Effector memory CD8-positive, alpha-beta T cell (primary cell): ENCODE measurements around the gene CMTM4.

Experiments
- ATAC-seq: fragments of 150-1000 bp; cut with Tn5 transposase; replicated peaks from 2 replicates; pipeline ENCODE4 v1.10.0; 2021; ENCODE audit warnings: mild to moderate bottlenecking, moderate library complexity
- DNase-seq, 3 experiments: peaks; one replicate each; pipeline ENCODE4 v3.0.0; 2021
- H3K27ac Mint-ChIP-seq, 2 donors: one replicate each; pipeline ENCODE4 v1.8.0; 2022; ENCODE audit warnings: mild to moderate bottlenecking in 2 of 2, mixed read lengths in 2 of 2, moderate library complexity in 2 of 2
- H3K27me3 Mint-ChIP-seq, 2 donors: one replicate each; pipeline ENCODE4 v1.8.0; 2022; ENCODE audit warnings: mixed read lengths in 2 of 2
- H3K36me3 Mint-ChIP-seq: one replicate; pipeline ENCODE4 v1.8.0; 2022; ENCODE audit warnings: mild to moderate bottlenecking, moderate library complexity, mixed read lengths; ENCODE audit not compliant: insufficient read depth
- H3K4me1 Mint-ChIP-seq, 2 donors: one replicate each; pipeline ENCODE4 v1.8.0; 2022; ENCODE audit warnings: low read depth in 2 of 2, mixed read lengths in 2 of 2
- H3K4me3 Mint-ChIP-seq, 2 donors: one replicate each; pipeline ENCODE4 v1.8.0; 2022; ENCODE audit warnings: mild to moderate bottlenecking in 2 of 2, mixed read lengths in 2 of 2, moderate library complexity in 2 of 2
- H3K9me3 Mint-ChIP-seq, 2 donors: one replicate each; pipeline ENCODE4 v1.8.0; 2022; ENCODE audit warnings: mixed read lengths in 2 of 2

CMTM4 gene

GRCh38 chr16:66658143-66658859 is 38.2 kb downstream of the CMTM4 start:
- H3K36me3 Mint-ChIP-seq, result peaks cover 3% of the 10 kb centered on the region
- ATAC-seq (no peak), DNase-seq (no peak)
- peaks cover 24 to 33% of the 10 kb centered on the region in 2 donors for H3K27me3 Mint-ChIP-seq
- H3K27ac Mint-ChIP-seq, result no peak overlapping the region
- H3K4me3 Mint-ChIP-seq, result no peak overlapping the region
- H3K9me3 Mint-ChIP-seq, result no peaks in the 10 kb centered on the region
- H3K4me1 Mint-ChIP-seq, result peaks cover 0 to 2% of the 10 kb centered on the region in 2 donors

- no peak for DNase-seq
- Mint-ChIP-seq H3K27me3 (peaks cover 19 to 33% of the 10 kb centered on the region in 2 donors), H3K36me3 (peaks cover 3% of the 10 kb centered on the region), H3K9me3 (no peaks in the 10 kb centered on the region), H3K4me1 (peaks cover 0 to 2% of the 10 kb centered on the region in 2 donors), H3K4me3 (no peak overlapping the region), H3K27ac (no peak overlapping the region)
- ATAC-seq, result no peak
Observed at GRCh38 chr16:66656547-66656946, 40.0 kb downstream of the CMTM4 start.

GRCh38 chr16:66653581-66654350 is 42.8 kb downstream of the CMTM4 start:
- ATAC-seq (no peak), DNase-seq (no peak)
- Mint-ChIP-seq H3K36me3 (peaks cover 3% of the 10 kb centered on the region), H3K27me3 (peaks cover 19 to 29% of the 10 kb centered on the region in 2 donors), H3K9me3 (no peaks in the 10 kb centered on the region), H3K4me3 (no peak overlapping the region), H3K4me1 (peaks cover 6 to 11% of the 10 kb centered on the region in 2 donors), H3K27ac (no peak overlapping the region)

- Mint-ChIP-seq H3K27me3 (peaks cover 19 to 24% of the 10 kb centered on the region in 2 donors), H3K9me3 (no peaks in the 10 kb centered on the region), H3K27ac (no peak overlapping the region), H3K4me1 (peaks cover 6 to 11% of the 10 kb centered on the region in 2 donors), H3K36me3 (peaks cover 3% of the 10 kb centered on the region), H3K4me3 (no peak overlapping the region)
- ATAC-seq (no peak), DNase-seq (no peak)
Observed at GRCh38 chr16:66652661-66653360, 43.7 kb downstream of the CMTM4 start.

GRCh38 chr16:66651965-66652364 is 44.6 kb downstream of the CMTM4 start:
- H3K9me3 Mint-ChIP-seq, result no peaks in the 10 kb centered on the region
- H3K4me1 Mint-ChIP-seq, result peaks cover 6 to 11% of the 10 kb centered on the region in 2 donors
- H3K36me3 Mint-ChIP-seq, result peaks cover 3% of the 10 kb centered on the region
- H3K4me3 Mint-ChIP-seq, result no peak overlapping the region
- no peak for ATAC-seq
- peaks cover 19 to 23% of the 10 kb centered on the region in 2 donors for H3K27me3 Mint-ChIP-seq
- no peak for DNase-seq
- H3K27ac Mint-ChIP-seq, result no peak overlapping the region

GRCh38 chr16:66651474-66651765 is 45.1 kb downstream of the CMTM4 start:
- DNase-seq, result no peak
- no peak for ATAC-seq
- Mint-ChIP-seq H3K4me3 (peak overlapping the region; percentile 40 to 58), H3K4me1 (peaks cover 6 to 11% of the 10 kb centered on the region in 2 donors), H3K27ac (peak overlapping the region in 1 of 2 donors; percentile 70), H3K36me3 (peaks cover 3% of the 10 kb centered on the region), H3K27me3 (peaks cover 15 to 17% of the 10 kb centered on the region in 2 donors), H3K9me3 (no peaks in the 10 kb centered on the region)

- peak overlapping the region in 1 of 2 donors; percentile 70 for H3K27ac Mint-ChIP-seq
- H3K4me1 Mint-ChIP-seq, result peaks cover 6 to 11% of the 10 kb centered on the region in 2 donors
- H3K27me3 Mint-ChIP-seq, result peaks cover 11 to 15% of the 10 kb centered on the region in 2 donors
- H3K4me3 Mint-ChIP-seq, result peak overlapping the region; percentile 40 to 58
- H3K36me3 Mint-ChIP-seq, result peaks cover 3% of the 10 kb centered on the region
- ATAC-seq, result peak; percentile 100
- DNase-seq, result peak; percentile 77 to 81 (median 81)
- H3K9me3 Mint-ChIP-seq, result no peaks in the 10 kb centered on the region
Observed at GRCh38 chr16:66650707-66651473, 45.7 kb downstream of the CMTM4 start.

- Mint-ChIP-seq H3K9me3 (no peaks in the 10 kb centered on the region), H3K27me3 (peaks cover 8 to 11% of the 10 kb centered on the region in 2 donors), H3K36me3 (peaks cover 3% of the 10 kb centered on the region), H3K4me1 (peaks cover 6 to 11% of the 10 kb centered on the region in 2 donors), H3K4me3 (no peak overlapping the region), H3K27ac (no peak overlapping the region)
- ATAC-seq, result no peak
- DNase-seq, result no peak
Observed at GRCh38 chr16:66649636-66650205, 46.8 kb downstream of the CMTM4 start.

GRCh38 chr16:66649167-66649566 is 47.4 kb downstream of the CMTM4 start:
- H3K27me3 Mint-ChIP-seq, result peaks cover 2 to 5% of the 10 kb centered on the region in 2 donors
- peaks cover 6 to 10% of the 10 kb centered on the region in 2 donors for H3K4me1 Mint-ChIP-seq
- no peaks in the 10 kb centered on the region for H3K9me3 Mint-ChIP-seq
- ATAC-seq (no peak), DNase-seq (no peak)
- no peak overlapping the region for H3K27ac Mint-ChIP-seq
- H3K4me3 Mint-ChIP-seq, result no peak overlapping the region
- H3K36me3 Mint-ChIP-seq, result no peaks in the 10 kb centered on the region

GRCh38 chr16:66647866-66648265 is 48.7 kb downstream of the CMTM4 start:
- peaks cover 6 to 9% of the 10 kb centered on the region in 2 donors for H3K4me1 Mint-ChIP-seq
- no peak overlapping the region for H3K4me3 Mint-ChIP-seq
- H3K36me3 Mint-ChIP-seq, result no peaks in the 10 kb centered on the region
- ATAC-seq (no peak), DNase-seq (no peak)
- H3K9me3 Mint-ChIP-seq, result no peaks in the 10 kb centered on the region
- no peaks in the 10 kb centered on the region for H3K27me3 Mint-ChIP-seq
- H3K27ac Mint-ChIP-seq, result no peak overlapping the region

GRCh38 chr16:66641387-66641786 is 55.2 kb downstream of the CMTM4 start:
- H3K4me1 Mint-ChIP-seq, result no peaks in the 10 kb centered on the region
- peaks cover 7 to 12% of the 10 kb centered on the region in 2 donors for H3K27me3 Mint-ChIP-seq
- no peaks in the 10 kb centered on the region for H3K36me3 Mint-ChIP-seq
- no peak overlapping the region for H3K27ac Mint-ChIP-seq
- H3K4me3 Mint-ChIP-seq, result no peak overlapping the region
- ATAC-seq, result no peak
- no peaks in the 10 kb centered on the region for H3K9me3 Mint-ChIP-seq
- no peak for DNase-seq

- H3K9me3 Mint-ChIP-seq, result no peaks in the 10 kb centered on the region
- H3K4me1 Mint-ChIP-seq, result no peaks in the 10 kb centered on the region
- H3K27ac Mint-ChIP-seq, result no peak overlapping the region
- no peaks in the 10 kb centered on the region for H3K36me3 Mint-ChIP-seq
- no peak for ATAC-seq
- peaks cover 7 to 12% of the 10 kb centered on the region in 2 donors for H3K27me3 Mint-ChIP-seq
- no peak for DNase-seq
- H3K4me3 Mint-ChIP-seq, result no peak overlapping the region
Observed at GRCh38 chr16:66640724-66641314, 55.7 kb downstream of the CMTM4 start.
